ENCODE results near the gene FOXN3. TPM values are rescaled to one million over a fixed set of nuclear protein-coding genes. Genes with fewer than 3 reads are reported as not detected.
A peak's percentile ranks its signal among the peaks of the same experiment; 100 is the strongest.

The FOXN3 gene
- total RNA-seq, 2 donors from 2014 or later, result 53.9 to 141 TPM

DNA sequence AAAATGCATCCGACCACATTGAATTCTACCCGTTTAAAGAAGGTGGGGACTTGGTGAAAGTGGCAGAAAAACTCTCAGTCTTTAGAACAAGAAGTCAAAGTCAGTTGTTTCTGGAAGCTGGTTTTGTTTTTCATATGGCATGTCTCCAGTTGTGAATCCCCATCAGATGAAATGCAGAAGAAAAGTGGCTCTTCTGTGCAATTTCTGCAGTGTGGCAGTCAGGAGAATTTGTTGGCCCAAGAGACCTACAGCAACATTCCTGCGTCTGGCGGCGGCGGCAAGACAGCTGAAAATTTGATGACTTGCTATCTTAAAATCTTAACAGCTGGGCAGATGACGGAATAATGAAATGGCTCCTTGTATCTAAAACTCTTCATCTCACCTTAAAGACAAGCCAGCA, 201.5 kb downstream of the FOXN3 start:
- no peaks in the 10 kb centered on the region for H3K27me3 ChIP-seq (replicated peaks; ENCODE audit: insufficient read depth)
- H3K4me3 ChIP-seq, result no peak overlapping the region
- H3K4me1 ChIP-seq (replicated peaks), result peaks cover 14% of the 10 kb centered on the region
- no peaks in the 10 kb centered on the region for H3K9me3 ChIP-seq
- intact Hi-C loops (cut with DNase I), result loop anchor here (5.0 kb wide), 1 partner anchor 38 kb away; no protein-coding TSS in a partner anchor
- no peak for DNase-seq (ENCODE audit: low spot score)
- peak overlapping the region in 1 of 2 donors; percentile 1 for H3K27ac ChIP-seq
- no peak for TF ChIP-seq POLR2AphosphoS5 (IDR thresholded peaks at IDR 0.05)
- TF ChIP-seq POLR2A (IDR thresholded peaks at IDR 0.05), result no peak
- TF ChIP-seq, protein P1, sequence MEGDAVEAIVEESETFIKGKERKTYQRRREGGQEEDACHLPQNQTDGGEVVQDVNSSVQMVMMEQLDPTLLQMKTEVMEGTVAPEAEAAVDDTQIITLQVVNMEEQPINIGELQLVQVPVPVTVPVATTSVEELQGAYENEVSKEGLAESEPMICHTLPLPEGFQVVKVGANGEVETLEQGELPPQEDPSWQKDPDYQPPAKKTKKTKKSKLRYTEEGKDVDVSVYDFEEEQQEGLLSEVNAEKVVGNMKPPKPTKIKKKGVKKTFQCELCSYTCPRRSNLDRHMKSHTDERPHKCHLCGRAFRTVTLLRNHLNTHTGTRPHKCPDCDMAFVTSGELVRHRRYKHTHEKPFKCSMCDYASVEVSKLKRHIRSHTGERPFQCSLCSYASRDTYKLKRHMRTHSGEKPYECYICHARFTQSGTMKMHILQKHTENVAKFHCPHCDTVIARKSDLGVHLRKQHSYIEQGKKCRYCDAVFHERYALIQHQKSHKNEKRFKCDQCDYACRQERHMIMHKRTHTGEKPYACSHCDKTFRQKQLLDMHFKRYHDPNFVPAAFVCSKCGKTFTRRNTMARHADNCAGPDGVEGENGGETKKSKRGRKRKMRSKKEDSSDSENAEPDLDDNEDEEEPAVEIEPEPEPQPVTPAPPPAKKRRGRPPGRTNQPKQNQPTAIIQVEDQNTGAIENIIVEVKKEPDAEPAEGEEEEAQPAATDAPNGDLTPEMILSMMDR (IDR thresholded peaks at IDR 0.05), result no peak
- H3K36me3 ChIP-seq, result no peaks in the 10 kb centered on the region
- 28% methylated on average over 7 of the region's 7 CpGs for WGBS

DNA sequence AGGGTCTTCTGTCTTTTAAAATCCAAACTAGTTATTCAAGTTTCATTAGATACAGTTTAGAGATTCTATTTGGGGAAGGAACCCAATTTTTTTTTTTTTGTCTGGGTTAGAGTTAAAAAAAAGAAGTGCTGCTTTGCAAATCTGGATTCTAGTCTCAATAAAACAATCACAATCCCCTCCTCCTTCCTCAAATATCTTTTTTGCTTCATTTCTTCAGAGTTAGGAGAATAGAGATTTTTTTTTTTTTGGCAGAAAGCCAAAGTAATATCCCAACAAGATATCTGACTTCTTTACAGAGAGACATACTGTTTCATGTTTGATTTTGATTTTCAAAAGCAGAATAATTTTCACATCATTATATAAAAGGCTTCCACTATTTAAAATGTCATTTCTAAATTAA, 201.9 kb downstream of the FOXN3 start:
- no peak for DNase-seq (ENCODE audit: low spot score)
- TF ChIP-seq, protein P1 (IDR thresholded peaks at IDR 0.05), result no peak
- TF ChIP-seq POLR2AphosphoS5 (IDR thresholded peaks at IDR 0.05), result no peak
- TF ChIP-seq POLR2A (IDR thresholded peaks at IDR 0.05), result no peak
- peaks cover 14% of the 10 kb centered on the region for H3K4me1 ChIP-seq (replicated peaks)
- intact Hi-C loops (cut with DNase I), result loop anchor here (5.0 kb wide), 1 partner anchor 38 kb away; no protein-coding TSS in a partner anchor
- peak overlapping the region; percentile 59 to 73 for H3K27ac ChIP-seq
- H3K4me3 ChIP-seq, result no peak overlapping the region
- no peaks in the 10 kb centered on the region for H3K27me3 ChIP-seq (replicated peaks; ENCODE audit: insufficient read depth)
- H3K9me3 ChIP-seq, result no peaks in the 10 kb centered on the region
- H3K36me3 ChIP-seq, result no peaks in the 10 kb centered on the region

DNA sequence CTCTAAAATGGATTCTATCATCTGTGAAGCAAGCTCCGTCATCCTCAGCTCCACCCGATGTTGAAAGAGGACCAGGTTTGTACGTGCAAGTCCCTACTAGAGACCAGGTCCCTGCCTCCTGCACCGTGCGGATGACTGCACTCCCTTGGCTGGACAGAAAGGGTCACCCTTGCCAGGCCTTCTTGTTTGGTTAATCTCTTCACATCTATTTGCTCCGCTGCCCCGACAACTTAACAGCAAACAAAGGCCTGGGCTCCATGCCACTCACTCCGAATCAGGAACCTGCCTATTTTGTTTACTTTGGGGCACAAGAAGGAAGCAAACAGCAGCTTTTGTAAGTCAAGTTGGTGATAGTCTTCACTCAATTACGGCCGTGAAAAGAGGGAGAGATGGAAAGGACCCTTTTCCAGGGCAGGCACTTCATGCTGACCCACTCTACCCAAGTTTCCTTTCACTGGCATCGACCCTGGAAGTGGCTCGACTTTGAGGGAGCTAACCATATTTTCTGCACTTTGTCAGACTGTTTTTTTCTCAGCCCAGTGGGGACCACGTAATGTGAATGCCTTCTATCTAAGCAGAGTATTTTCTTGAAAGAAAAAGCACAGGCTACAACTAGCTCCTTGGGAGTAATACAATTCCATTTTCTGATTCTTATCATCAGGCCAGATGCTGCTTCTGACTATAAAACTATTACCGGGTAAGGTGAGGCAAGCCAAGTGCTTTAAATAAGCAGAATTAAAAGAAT, 202.6 kb downstream of the FOXN3 start:
- H3K4me3 ChIP-seq, result peak overlapping the region in 1 of 2 donors; percentile 2
- DNase-seq (ENCODE audit: low spot score), result peak; percentile 97
- H3K36me3 ChIP-seq, result no peaks in the 10 kb centered on the region
- peak; percentile 85 for TF ChIP-seq POLR2AphosphoS5 (IDR thresholded peaks at IDR 0.05)
- no peak for TF ChIP-seq POLR2A (IDR thresholded peaks at IDR 0.05)
- TF ChIP-seq, protein P1 (IDR thresholded peaks at IDR 0.05), result peak in 2 of 4 experiments; percentile 22 to 29
- peaks cover 14% of the 10 kb centered on the region for H3K4me1 ChIP-seq (replicated peaks)
- H3K9me3 ChIP-seq, result no peaks in the 10 kb centered on the region
- intact Hi-C loops (cut with DNase I), result no loop called here
- H3K27ac ChIP-seq, result peak overlapping the region; percentile 59 to 73
- no peaks in the 10 kb centered on the region for H3K27me3 ChIP-seq (replicated peaks; ENCODE audit: insufficient read depth)
- WGBS, result 22% methylated on average over 14 of the region's 14 CpGs

DNA sequence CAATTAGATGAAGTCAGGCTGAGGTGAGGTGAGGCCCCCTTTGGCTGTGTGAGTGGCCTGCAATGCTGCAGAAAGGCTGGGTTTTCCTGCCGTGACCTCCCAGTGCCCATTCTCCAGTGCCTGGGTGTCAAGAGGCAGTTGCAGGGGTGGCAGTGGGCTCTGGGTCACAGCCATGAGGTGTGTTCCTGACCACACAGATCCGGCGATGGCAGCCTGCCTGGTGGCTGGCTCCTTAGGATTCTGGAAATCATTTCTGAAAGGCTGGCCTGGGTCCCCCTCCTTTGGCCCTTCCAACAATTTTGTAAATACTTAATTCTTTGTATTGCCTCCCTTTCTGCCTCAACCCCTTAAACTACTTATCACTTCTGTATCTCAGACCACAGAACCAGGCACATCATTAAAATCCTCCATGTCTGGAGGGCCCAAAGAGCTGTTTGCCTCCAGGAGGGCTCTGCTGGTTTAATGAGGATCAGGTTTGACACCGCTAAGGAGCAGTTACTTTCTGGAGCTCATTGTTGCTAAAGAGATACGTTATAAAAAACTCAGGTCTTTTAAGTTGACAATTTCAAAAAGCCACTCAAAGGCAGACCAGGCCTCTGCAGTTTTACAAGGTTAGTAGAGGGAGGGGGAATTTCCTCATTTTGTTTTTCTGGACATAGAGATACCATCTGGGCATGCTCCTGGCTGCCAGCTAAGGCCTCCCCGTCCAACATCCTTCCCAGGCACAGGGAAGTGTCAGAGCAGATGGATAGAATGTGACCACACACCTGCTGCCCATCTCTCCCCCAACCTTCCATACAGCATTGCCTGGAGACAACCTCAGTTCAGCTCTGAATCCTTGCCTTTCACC, 204.4 kb downstream of the FOXN3 start:
- DNase-seq (ENCODE audit: low spot score), result peak; percentile 51
- TF ChIP-seq, protein P1 (IDR thresholded peaks at IDR 0.05), result no peak
- TF ChIP-seq POLR2AphosphoS5 (IDR thresholded peaks at IDR 0.05), result peak; percentile 51
- H3K4me3 ChIP-seq, result no peak overlapping the region
- intact Hi-C loops (cut with DNase I), result no loop called here
- peak overlapping the region; percentile 59 to 73 for H3K27ac ChIP-seq
- peaks cover 14% of the 10 kb centered on the region for H3K4me1 ChIP-seq (replicated peaks)
- H3K27me3 ChIP-seq (replicated peaks; ENCODE audit: insufficient read depth), result no peaks in the 10 kb centered on the region
- no peaks in the 10 kb centered on the region for H3K36me3 ChIP-seq
- no peaks in the 10 kb centered on the region for H3K9me3 ChIP-seq
- WGBS, result 29% methylated on average over 6 of the region's 6 CpGs
